ENCODE data around the gene MYO16. TPM values are rescaled to one million over a fixed set of nuclear protein-coding genes. Genes with fewer than 3 reads are reported as not detected.

MYO16 gene
- total RNA-seq, 1 donor from 2014 or later = 22.0 TPM

- H3K4me3 Mint-ChIP-seq (ENCODE audit: unreplicated experiment) = no peak overlapping the region
- DNase-seq = no peak
- H3K9me3 Mint-ChIP-seq (ENCODE audit: unreplicated experiment) = peaks cover 3% of the 10 kb centered on the region
- no peak overlapping the region for H3K27ac Mint-ChIP-seq (ENCODE audit: unreplicated experiment)
- H3K27me3 Mint-ChIP-seq (ENCODE audit: unreplicated experiment) = no peaks in the 10 kb centered on the region
- peaks cover 10% of the 10 kb centered on the region for H3K4me1 Mint-ChIP-seq (ENCODE audit: low read depth, unreplicated experiment)
- H3K36me3 Mint-ChIP-seq (ENCODE audit: unreplicated experiment) = no peaks in the 10 kb centered on the region
- no peak for TF ChIP-seq CTCF (IDR thresholded peaks at IDR 0.05; ENCODE audit: partially characterized antibody, unreplicated experiment)
These were observed 530.4 kb downstream of the MYO16 start for GRCh38 chr13:109159650-109160309.

GRCh38 chr13:109160357-109160756 is 530.9 kb downstream of the MYO16 start:
- no peak for DNase-seq
- no peak overlapping the region for H3K4me3 Mint-ChIP-seq (ENCODE audit: unreplicated experiment)
- peaks cover 10% of the 10 kb centered on the region for H3K4me1 Mint-ChIP-seq (ENCODE audit: low read depth, unreplicated experiment)
- no peaks in the 10 kb centered on the region for H3K36me3 Mint-ChIP-seq (ENCODE audit: unreplicated experiment)
- H3K27me3 Mint-ChIP-seq (ENCODE audit: unreplicated experiment) = no peaks in the 10 kb centered on the region
- H3K9me3 Mint-ChIP-seq (ENCODE audit: unreplicated experiment) = peaks cover 3% of the 10 kb centered on the region
- TF ChIP-seq CTCF (IDR thresholded peaks at IDR 0.05; ENCODE audit: partially characterized antibody, unreplicated experiment) = no peak
- no peak overlapping the region for H3K27ac Mint-ChIP-seq (ENCODE audit: unreplicated experiment)

DNA sequence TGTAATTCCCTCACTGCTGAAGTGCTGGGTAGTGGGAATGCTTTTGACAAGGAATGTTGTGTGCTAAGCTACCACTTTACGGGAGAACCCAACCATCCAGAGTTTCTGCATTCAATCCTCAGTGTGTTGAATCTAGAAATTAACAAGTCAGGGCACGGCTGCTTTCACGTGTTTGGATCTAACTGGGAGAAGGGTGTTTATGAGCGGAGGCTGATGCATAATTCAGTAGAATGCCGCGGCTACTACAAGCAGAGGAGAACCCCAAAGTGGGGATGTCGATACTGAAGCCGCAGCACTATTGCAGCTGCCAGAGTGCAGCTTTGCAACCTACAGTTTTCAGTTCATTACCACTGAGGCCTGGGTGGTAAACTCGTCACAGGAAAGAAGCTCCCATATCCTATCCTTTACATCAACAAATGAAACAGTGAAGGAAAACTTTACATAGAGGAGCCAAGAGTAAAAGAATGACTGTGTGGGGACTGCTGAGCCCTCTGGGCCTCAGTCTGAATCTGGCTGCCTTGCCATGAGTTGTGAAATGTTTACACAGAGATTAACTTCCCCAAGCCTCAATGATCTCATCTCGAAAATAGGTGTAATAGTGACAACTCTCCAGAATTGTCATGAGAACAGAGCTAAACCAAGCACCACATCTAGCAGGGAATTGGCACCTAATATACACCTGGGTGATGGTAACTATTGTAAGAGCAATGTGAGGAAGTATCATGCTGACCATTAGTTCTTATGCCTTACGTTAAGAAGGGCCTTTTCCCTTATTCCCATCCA is 531.7 kb downstream of the MYO16 start:
- Mint-ChIP-seq H3K27ac (ENCODE audit: unreplicated experiment) (no peak overlapping the region), H3K36me3 (ENCODE audit: unreplicated experiment) (no peaks in the 10 kb centered on the region), H3K4me1 (ENCODE audit: low read depth, unreplicated experiment) (peaks cover 7% of the 10 kb centered on the region), H3K4me3 (ENCODE audit: unreplicated experiment) (no peak overlapping the region), H3K27me3 (ENCODE audit: unreplicated experiment) (no peaks in the 10 kb centered on the region), H3K9me3 (ENCODE audit: unreplicated experiment) (peaks cover 3% of the 10 kb centered on the region)
- no peak for DNase-seq
- TF ChIP-seq CTCF (IDR thresholded peaks at IDR 0.05; ENCODE audit: partially characterized antibody, unreplicated experiment) = no peak

DNA sequence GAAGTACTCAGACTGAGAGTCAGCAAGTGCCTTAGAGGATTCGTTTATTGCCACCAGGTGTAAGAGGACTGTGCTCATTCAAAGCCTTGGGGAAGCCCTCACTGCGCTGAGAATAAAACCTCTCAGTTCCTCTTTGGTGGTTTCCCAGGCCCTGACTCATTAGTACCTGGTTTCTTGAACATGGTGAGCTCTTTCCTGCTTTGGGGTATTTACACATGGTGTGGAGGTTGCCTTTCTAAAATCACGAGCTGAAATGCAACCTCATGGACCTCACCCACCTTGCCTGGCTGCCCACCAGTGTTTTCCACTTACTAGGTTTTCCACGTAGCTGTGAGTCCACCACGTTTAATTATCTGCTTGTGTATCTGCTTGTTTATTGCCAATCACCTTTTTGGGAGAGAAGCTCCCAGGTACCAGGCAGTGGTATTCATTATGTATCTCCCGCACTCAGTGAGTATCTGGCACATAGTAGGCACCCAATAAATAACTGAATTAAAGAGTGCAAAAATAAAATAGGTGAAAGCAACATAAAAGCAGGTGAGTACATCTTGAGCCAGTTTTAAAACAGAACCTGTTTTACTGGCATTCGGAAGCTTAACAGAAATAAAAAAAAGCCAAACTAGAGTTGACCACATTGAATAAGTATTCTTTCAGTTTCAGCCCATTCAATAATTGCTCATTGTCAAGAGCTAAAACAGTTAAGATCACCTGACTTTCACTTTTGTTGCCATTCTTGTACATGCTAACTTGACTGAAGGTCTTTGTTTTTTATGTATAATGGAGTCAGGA is 533.0 kb downstream of the MYO16 start:
- DNase-seq = no peak
- no peaks in the 10 kb centered on the region for H3K36me3 Mint-ChIP-seq (ENCODE audit: unreplicated experiment)
- H3K27ac Mint-ChIP-seq (ENCODE audit: unreplicated experiment) = no peak overlapping the region
- no peak for TF ChIP-seq CTCF (IDR thresholded peaks at IDR 0.05; ENCODE audit: partially characterized antibody, unreplicated experiment)
- H3K4me3 Mint-ChIP-seq (ENCODE audit: unreplicated experiment) = no peak overlapping the region
- peaks cover 7% of the 10 kb centered on the region for H3K4me1 Mint-ChIP-seq (ENCODE audit: low read depth, unreplicated experiment)
- H3K9me3 Mint-ChIP-seq (ENCODE audit: unreplicated experiment) = peaks cover 2% of the 10 kb centered on the region
- H3K27me3 Mint-ChIP-seq (ENCODE audit: unreplicated experiment) = no peaks in the 10 kb centered on the region
